ENCODE measurements around the gene HEPACAM.

GRCh38 chr11:124916370-124916710 lies 19.5 kb downstream of the HEPACAM start:
- TF ChIP-seq POLR2A (IDR thresholded peaks at IDR 0.05), result no peak
- TF ChIP-seq, protein P1, sequence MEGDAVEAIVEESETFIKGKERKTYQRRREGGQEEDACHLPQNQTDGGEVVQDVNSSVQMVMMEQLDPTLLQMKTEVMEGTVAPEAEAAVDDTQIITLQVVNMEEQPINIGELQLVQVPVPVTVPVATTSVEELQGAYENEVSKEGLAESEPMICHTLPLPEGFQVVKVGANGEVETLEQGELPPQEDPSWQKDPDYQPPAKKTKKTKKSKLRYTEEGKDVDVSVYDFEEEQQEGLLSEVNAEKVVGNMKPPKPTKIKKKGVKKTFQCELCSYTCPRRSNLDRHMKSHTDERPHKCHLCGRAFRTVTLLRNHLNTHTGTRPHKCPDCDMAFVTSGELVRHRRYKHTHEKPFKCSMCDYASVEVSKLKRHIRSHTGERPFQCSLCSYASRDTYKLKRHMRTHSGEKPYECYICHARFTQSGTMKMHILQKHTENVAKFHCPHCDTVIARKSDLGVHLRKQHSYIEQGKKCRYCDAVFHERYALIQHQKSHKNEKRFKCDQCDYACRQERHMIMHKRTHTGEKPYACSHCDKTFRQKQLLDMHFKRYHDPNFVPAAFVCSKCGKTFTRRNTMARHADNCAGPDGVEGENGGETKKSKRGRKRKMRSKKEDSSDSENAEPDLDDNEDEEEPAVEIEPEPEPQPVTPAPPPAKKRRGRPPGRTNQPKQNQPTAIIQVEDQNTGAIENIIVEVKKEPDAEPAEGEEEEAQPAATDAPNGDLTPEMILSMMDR (IDR thresholded peaks at IDR 0.05 in 4 of 5, conservative IDR thresholded peaks at IDR 0.05 in 1 of 5), result no peak
